HepG2 (cell line): ENCODE measurements around the gene PIGC. TPM values are rescaled to one million over a fixed set of nuclear protein-coding genes. Genes with fewer than 3 reads are reported as not detected.
A peak's percentile ranks its signal among the peaks of the same experiment; 100 is the strongest.

ENCODE experiments used
- CBFB ChIP-seq: sonication (generic); formaldehyde crosslinking; IDR thresholded peaks from 2 replicates; pipeline ENCODE4 v1.4.0; 2020; ENCODE audit warnings: missing genetic modification reagents
- CENPT ChIP-seq: sonication (generic); formaldehyde crosslinking; IDR thresholded peaks from 2 replicates; pipeline ENCODE4 v1.8.0; 2022; ENCODE audit warnings: low read depth, mild to moderate bottlenecking, moderate library complexity, missing genetic modification reagents
- CREB1 ChIP-seq, 2 experiments: fragments of 450-650 bp in 1 of 2; IDR thresholded peaks; 2 replicates each; pipeline ENCODE4 v1.6.1; 2016 to 2017; ENCODE audit warnings: control low read depth in 1 of 2, mild to moderate bottlenecking in 1 of 2, missing compliant biosample characterization in 1 of 2, missing genetic modification characterization in 1 of 2
- FOSL2 ChIP-seq: sonication (generic); formaldehyde crosslinking; IDR thresholded peaks from 2 replicates; pipeline ENCODE4 v1.4.0; 2020; ENCODE audit warnings: missing genetic modification reagents
- GABPB1 ChIP-seq: IDR thresholded peaks from 2 replicates; pipeline ENCODE4 v1.6.1; 2016; ENCODE audit warnings: mild to moderate bottlenecking, missing genetic modification reagents, moderate library complexity, missing compliant biosample characterization
- HNRNPH1 ChIP-seq: fragments of 200-400 bp; formaldehyde crosslinking; optimal IDR thresholded peaks from 2 replicates; pipeline ENCODE3; 2017; ENCODE audit warnings: mild to moderate bottlenecking, low read depth, low read length
- MAF1 ChIP-seq: sonication (generic); formaldehyde crosslinking; IDR thresholded peaks from 2 replicates; pipeline ENCODE4 v1.5.0; 2020; ENCODE audit warnings: missing genetic modification reagents, borderline replicate concordance
- MBNL3 ChIP-seq: fragments of 250-450 bp; sonication (Bioruptor Pico); conservative IDR thresholded peaks from 2 replicates; pipeline ENCODE4 v1.8.0; 2022; ENCODE audit warnings: mild to moderate bottlenecking, inconsistent platforms
- MTF1 ChIP-seq: sonication (generic); formaldehyde crosslinking; IDR thresholded peaks from 2 replicates; pipeline ENCODE4 v1.5.0; 2020; ENCODE audit warnings: missing genetic modification reagents
- NR2C2 ChIP-seq: sonication (generic); formaldehyde crosslinking; IDR thresholded peaks from 2 replicates; pipeline ENCODE4 v1.4.0; 2020; ENCODE audit warnings: missing genetic modification reagents, mild to moderate bottlenecking, moderate library complexity, borderline replicate concordance
- SCMH1 ChIP-seq: sonication (generic); formaldehyde crosslinking; IDR thresholded peaks from 2 replicates; pipeline ENCODE4 v1.9.0; 2021; ENCODE audit warnings: missing genetic modification reagents, mild to moderate bottlenecking, borderline replicate concordance
- SNAPC2 ChIP-seq: sonication (generic); formaldehyde crosslinking; IDR thresholded peaks from 2 replicates; pipeline ENCODE4 v1.8.1; 2022; ENCODE audit warnings: mild to moderate bottlenecking, missing genetic modification reagents
- SOX13 ChIP-seq, 3 experiments: fragments of 450-650 bp in 1 of 3; sonication (generic) in 1 of 3; formaldehyde crosslinking in 1 of 3; IDR thresholded peaks in 2 of 3; conservative IDR thresholded peaks in 1 of 3; 2 replicates each; pipeline versions ENCODE4 v1.5.0 to v1.6.1; 2016 to 2020; ENCODE audit warnings: antibody characterized with exemption in 1 of 3, mild to moderate bottlenecking in 1 of 3, missing compliant biosample characterization in 1 of 3, missing genetic modification reagents in 1 of 3, moderate library complexity in 1 of 3
- SP5 ChIP-seq: IDR thresholded peaks from 2 replicates; pipeline ENCODE4 v1.6.1; 2016; ENCODE audit warnings: low read depth, borderline replicate concordance
- THAP11 ChIP-seq: IDR thresholded peaks from 2 replicates; pipeline ENCODE4 v1.6.1; 2016; ENCODE audit warnings: missing biosample characterization, missing genetic modification reagents
- TIGD3 ChIP-seq: sonication (generic); formaldehyde crosslinking; IDR thresholded peaks from 2 replicates; pipeline ENCODE4 v1.5.1; 2020; ENCODE audit warnings: mild to moderate bottlenecking, missing genetic modification reagents, borderline replicate concordance
- ZNF205 ChIP-seq: IDR thresholded peaks from 2 replicates; pipeline ENCODE4 v1.6.1; 2018; ENCODE audit warnings: missing biosample characterization, missing genetic modification reagents
- ZNF264 ChIP-seq: sonication (generic); formaldehyde crosslinking; IDR thresholded peaks from 2 replicates; pipeline ENCODE4 v1.4.0; 2020; ENCODE audit warnings: missing genetic modification reagents
- ZNF30 ChIP-seq: sonication (generic); formaldehyde crosslinking; IDR thresholded peaks from 2 replicates; pipeline ENCODE4 v1.5.0; 2020; ENCODE audit warnings: mild to moderate bottlenecking, missing genetic modification reagents
- ZNF496 ChIP-seq: sonication (generic); formaldehyde crosslinking; IDR thresholded peaks from 2 replicates; pipeline ENCODE4 v1.8.1; 2023; ENCODE audit warnings: mild to moderate bottlenecking, moderate library complexity, missing genetic modification reagents; ENCODE audit not compliant: insufficient replicate concordance
- ZNF615 ChIP-seq: sonication (generic); formaldehyde crosslinking; IDR thresholded peaks from 2 replicates; pipeline ENCODE4 v1.5.0; 2020; ENCODE audit warnings: mild to moderate bottlenecking, missing genetic modification reagents, borderline replicate concordance
- ZNF891 ChIP-seq: sonication (generic); formaldehyde crosslinking; IDR thresholded peaks from 2 replicates; pipeline ENCODE4 v1.5.0; 2020; ENCODE audit warnings: mild to moderate bottlenecking, missing genetic modification reagents
- polyA plus RNA-seq, 8 experiments: library from polyadenylated mRNA; depleted of rRNA in 3 of 8; stranded (reverse) in 7 of 8; unstranded in 1 of 8; fragments of >200 nt; fragmentation: Illumina TruSeq in 4 of 8; extraction: Trizol in 4 of 8; gene quantifications; 2 replicates each; pipeline versions ENCODE4 v1.2.1 to v1.2.3, GENCODE V29; 2011 to 2016; ENCODE audit warnings: low read depth in 4 of 8, missing spikeins in 1 of 8, mixed read lengths in 1 of 8; ENCODE audit not compliant: insufficient read depth in 1 of 8
- total RNA-seq, 5 experiments: library from RNA; depleted of rRNA; stranded (reverse); fragments of >200 nt; fragmentation: Illumina TruSeq; extraction: Trizol; gene quantifications; 2 replicates each; pipeline ENCODE4 v1.2.3, GENCODE V29; 2016; ENCODE audit warnings: low read depth in 1 of 5
- TF ChIP-seq, protein P1 (sequence below): sonication (generic); formaldehyde crosslinking; IDR thresholded peaks from 2 replicates; pipeline ENCODE4 v1.5.0; 2020; ENCODE audit warnings: mild to moderate bottlenecking, missing genetic modification reagents
- TF ChIP-seq, protein P2 (sequence below): sonication (generic); formaldehyde crosslinking; IDR thresholded peaks from 2 replicates; pipeline ENCODE4; 2020; ENCODE audit warnings: missing genetic modification reagents, mild to moderate bottlenecking, borderline replicate concordance

Gene PIGC
- total and polyA plus RNA-seq, 2 of the 13 experiments (the other 11 are each of a cell fraction or from before 2014, with no cell fraction given): 26.7 to 29.5 TPM

DNA sequence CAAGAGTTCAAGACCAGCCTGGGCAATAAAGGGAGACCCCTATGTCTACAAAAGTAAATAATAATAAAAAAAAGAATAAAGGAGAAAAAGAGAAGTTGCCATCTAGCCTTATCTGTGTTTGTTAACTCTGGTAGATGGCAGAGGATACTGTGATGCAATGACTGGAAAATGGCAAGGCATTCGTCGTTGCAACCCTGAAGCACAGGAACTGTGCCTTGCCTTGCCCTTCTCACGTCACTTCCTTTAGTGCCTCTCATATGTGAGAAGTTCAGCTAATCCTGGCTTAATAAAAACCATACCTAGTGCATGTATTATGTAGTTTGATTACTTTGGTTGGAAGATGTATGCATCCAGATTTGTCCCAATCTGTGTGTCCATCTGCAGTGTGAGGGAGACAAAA lies 25.8 kb upstream of the PIGC start (continued):
- TF ChIP-seq MAF1 (no peak), ZNF891 (CRISPR knock-in tag) (no peak), MBNL3 (CRISPR knock-in tag) (no peak), SNAPC2 (CRISPR knock-in tag) (no peak), ZNF615 (CRISPR knock-in tag) (no peak), SCMH1 (CRISPR knock-in tag) (no peak), NR2C2 (peak; percentile 52), CENPT (CRISPR knock-in tag) (no peak), FOSL2 (peak; percentile 44; the same call in 1 of the 2 replicates), THAP11 (CRISPR knock-in tag) (no peak), GABPB1 (CRISPR knock-in tag) (0 out of 2 replicates have a peak, but pooled peaks have one; percentile 40), CBFB (CRISPR knock-in tag) (no peak), ZNF496 (CRISPR knock-in tag) (no peak), HNRNPH1 (no peak), ZNF205 (CRISPR knock-in tag) (no peak), SP5 (CRISPR knock-in tag) (no peak), ZNF30 (CRISPR knock-in tag) (no peak), SOX13 (IDR thresholded peaks at IDR 0.05) (no peak), SOX13 (CRISPR knock-in tag; conservative IDR thresholded peaks at IDR 0.05 in 1 of 2, IDR thresholded peaks at IDR 0.05 in 1 of 2) (peak in 1 of 2 experiments; percentile 4; a peak in 1 of 4 replicates), ZNF264 (CRISPR knock-in tag) (no peak), MTF1 (CRISPR knock-in tag) (no peak), TIGD3 (CRISPR knock-in tag) (no peak), CREB1 (IDR thresholded peaks at IDR 0.05) (peak; percentile 14; the same call in 1 of the 2 replicates), CREB1 (CRISPR knock-in tag; IDR thresholded peaks at IDR 0.05) (peak; percentile 31; the same call in 1 of the 2 replicates)
- TF ChIP-seq, protein P1, sequence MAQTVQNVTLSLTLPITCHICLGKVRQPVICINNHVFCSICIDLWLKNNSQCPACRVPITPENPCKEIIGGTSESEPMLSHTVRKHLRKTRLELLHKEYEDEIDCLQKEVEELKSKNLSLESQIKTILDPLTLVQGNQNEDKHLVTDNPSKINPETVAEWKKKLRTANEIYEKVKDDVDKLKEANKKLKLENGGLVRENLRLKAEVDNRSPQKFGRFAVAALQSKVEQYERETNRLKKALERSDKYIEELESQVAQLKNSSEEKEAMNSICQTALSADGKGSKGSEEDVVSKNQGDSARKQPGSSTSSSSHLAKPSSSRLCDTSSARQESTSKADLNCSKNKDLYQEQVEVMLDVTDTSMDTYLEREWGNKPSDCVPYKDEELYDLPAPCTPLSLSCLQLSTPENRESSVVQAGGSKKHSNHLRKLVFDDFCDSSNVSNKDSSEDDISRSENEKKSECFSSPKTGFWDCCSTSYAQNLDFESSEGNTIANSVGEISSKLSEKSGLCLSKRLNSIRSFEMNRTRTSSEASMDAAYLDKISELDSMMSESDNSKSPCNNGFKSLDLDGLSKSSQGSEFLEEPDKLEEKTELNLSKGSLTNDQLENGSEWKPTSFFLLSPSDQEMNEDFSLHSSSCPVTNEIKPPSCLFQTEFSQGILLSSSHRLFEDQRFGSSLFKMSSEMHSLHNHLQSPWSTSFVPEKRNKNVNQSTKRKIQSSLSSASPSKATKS: no peak
- TF ChIP-seq, protein P2, sequence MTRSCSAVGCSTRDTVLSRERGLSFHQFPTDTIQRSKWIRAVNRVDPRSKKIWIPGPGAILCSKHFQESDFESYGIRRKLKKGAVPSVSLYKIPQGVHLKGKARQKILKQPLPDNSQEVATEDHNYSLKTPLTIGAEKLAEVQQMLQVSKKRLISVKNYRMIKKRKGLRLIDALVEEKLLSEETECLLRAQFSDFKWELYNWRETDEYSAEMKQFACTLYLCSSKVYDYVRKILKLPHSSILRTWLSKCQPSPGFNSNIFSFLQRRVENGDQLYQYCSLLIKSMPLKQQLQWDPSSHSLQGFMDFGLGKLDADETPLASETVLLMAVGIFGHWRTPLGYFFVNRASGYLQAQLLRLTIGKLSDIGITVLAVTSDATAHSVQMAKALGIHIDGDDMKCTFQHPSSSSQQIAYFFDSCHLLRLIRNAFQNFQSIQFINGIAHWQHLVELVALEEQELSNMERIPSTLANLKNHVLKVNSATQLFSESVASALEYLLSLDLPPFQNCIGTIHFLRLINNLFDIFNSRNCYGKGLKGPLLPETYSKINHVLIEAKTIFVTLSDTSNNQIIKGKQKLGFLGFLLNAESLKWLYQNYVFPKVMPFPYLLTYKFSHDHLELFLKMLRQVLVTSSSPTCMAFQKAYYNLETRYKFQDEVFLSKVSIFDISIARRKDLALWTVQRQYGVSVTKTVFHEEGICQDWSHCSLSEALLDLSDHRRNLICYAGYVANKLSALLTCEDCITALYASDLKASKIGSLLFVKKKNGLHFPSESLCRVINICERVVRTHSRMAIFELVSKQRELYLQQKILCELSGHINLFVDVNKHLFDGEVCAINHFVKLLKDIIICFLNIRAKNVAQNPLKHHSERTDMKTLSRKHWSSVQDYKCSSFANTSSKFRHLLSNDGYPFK (CRISPR knock-in tag): no peak
